SU-DHL-6 (cell line): ENCODE measurements around the gene GAD2.

Experiments
- EZH2phosphoT487 ChIP-seq: fragments of 200-600 bp; sonication (generic), shearing (Covaris generic); conservative IDR thresholded peaks from 2 replicates; pipeline ENCODE4 v1.6.1; 2018; ENCODE audit warnings: mild to moderate bottlenecking, antibody characterized with exemption, low read length, moderate library complexity, mixed read lengths
- TF ChIP-seq, protein P1 (sequence below): fragments of 200-600 bp; sonication (generic); IDR thresholded peaks from one replicate; pipeline ENCODE4 v1.5.1; 2017; ENCODE audit warnings: antibody characterized with exemption, mild to moderate bottlenecking, low read length, moderate library complexity; ENCODE audit not compliant: insufficient read depth, poor library complexity, severe bottlenecking

DNA sequence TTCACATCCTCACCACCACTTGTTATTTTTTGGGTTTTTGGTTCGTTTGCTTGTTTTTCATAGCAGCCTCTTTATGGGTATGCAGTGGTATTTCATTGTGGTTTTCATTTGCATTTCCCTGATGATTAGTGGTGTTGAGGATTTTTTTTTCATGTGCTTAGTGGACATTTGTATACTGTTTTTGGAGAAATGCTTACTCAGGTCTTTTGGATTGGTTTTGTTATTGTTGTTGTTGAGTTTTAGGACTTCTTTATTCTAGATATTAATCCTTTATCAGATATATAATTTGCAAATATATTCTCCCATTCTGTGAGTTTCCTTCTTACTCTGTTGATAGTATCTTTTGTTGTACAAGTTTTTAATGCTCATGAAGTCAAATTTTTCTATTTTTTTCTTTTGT is 42.8 kb downstream of the GAD2 start:
- TF ChIP-seq, protein P1, sequence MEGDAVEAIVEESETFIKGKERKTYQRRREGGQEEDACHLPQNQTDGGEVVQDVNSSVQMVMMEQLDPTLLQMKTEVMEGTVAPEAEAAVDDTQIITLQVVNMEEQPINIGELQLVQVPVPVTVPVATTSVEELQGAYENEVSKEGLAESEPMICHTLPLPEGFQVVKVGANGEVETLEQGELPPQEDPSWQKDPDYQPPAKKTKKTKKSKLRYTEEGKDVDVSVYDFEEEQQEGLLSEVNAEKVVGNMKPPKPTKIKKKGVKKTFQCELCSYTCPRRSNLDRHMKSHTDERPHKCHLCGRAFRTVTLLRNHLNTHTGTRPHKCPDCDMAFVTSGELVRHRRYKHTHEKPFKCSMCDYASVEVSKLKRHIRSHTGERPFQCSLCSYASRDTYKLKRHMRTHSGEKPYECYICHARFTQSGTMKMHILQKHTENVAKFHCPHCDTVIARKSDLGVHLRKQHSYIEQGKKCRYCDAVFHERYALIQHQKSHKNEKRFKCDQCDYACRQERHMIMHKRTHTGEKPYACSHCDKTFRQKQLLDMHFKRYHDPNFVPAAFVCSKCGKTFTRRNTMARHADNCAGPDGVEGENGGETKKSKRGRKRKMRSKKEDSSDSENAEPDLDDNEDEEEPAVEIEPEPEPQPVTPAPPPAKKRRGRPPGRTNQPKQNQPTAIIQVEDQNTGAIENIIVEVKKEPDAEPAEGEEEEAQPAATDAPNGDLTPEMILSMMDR: no peak
- no peak for TF ChIP-seq EZH2phosphoT487
